ENCODE measurements around the gene TCF4.

Gene TCF4

DNA sequence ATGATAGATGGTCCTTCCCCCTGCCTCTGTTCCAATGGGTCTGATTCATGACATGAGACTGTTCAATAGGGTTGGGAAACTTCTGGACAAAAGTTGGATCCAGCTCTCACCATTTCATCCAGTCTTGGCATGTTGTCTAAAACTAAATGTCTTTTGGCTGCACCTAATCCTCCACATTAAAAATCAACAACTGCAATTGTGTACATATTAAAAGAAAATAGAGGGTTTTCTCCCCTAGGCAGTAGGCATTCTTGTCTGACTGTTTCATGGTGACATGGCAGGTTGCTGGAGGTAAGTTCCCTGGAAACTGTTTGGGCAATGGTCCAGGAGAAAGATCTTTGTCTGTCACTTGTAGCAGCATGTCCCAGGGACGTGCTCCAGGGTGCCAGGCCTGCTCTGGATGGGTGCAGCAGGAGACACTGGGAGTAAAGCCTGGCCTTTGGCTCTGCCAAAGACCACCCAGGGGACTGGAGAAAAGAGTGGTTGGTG, 135.8 kb downstream of the TCF4 start (continued):
- TF ChIP-seq ZBTB11 (tag by site-specific recombination; conservative IDR thresholded peaks at IDR 0.05; ENCODE audit: low read depth) (no peak), ZNF155 (tag by site-specific recombination; IDR thresholded peaks at IDR 0.05) (no peak), ZIC2 (tag by site-specific recombination; IDR thresholded peaks at IDR 0.05) (peak; percentile 53; the same call in 1 of the 2 replicates), KLF16 (tag by site-specific recombination; IDR thresholded peaks at IDR 0.05) (no peak), BCL11B (tag by site-specific recombination; IDR thresholded peaks at IDR 0.05; ENCODE audit: low read depth) (no peak), ZNF2 (tag by site-specific recombination; IDR thresholded peaks at IDR 0.05) (no peak), GLIS1 (tag by site-specific recombination; IDR thresholded peaks at IDR 0.05) (0 out of 2 replicates have a peak, but pooled peaks have one; percentile 11), GLIS2 (tag by site-specific recombination; IDR thresholded peaks at IDR 0.05) (no peak), PRDM4 (tag by site-specific recombination; IDR thresholded peaks at IDR 0.05) (peak; percentile 46), ZNF544 (tag by site-specific recombination; IDR thresholded peaks at IDR 0.05) (no peak)

DNA sequence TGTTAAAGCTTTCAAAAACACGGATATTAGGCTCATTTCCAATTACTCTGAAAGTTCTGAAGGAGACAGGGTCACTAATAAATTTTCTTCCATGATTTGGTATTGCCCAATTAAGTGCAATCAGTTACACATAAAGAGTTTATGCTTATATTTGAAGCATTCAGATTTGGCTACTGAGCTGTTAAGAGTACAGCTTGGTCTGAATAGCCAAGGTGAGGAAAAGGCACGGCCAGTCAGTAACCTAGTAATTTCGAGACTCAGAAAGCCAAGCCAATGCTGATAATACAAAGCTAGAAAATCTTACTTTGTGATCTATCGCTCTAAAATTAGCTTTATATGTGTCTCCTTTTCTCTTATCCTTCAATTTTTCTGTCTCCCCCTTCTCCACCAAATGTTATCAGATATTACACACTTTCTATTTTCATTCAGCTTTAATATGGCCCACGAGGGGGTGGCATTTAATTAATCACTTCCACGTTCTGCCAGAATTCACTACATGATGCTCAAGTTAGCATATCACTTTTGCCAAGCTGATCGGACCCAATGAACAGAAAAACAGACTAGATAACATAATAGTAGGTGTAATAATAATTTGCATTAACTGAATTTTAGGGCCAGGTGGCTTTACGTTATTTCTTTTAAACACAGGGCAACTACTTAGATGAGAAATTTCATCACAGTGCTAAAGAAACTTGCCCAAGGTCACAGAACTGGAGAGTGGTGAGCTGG, 138.4 kb downstream of the TCF4 start:
- POLR2A ChIA-PET: no interaction called here
- CTCF ChIA-PET: interaction anchor here (0.6 to 1.4 kb wide), 4 partner anchors 34 to 332 kb away, joined by 3 to 5 read pairs (median 3); no protein-coding TSS in a partner anchor
- no peaks in the 10 kb centered on the region for H3K36me3 ChIP-seq (ENCODE audit: control insufficient read depth in 2 of 2, insufficient read depth in 1 of 2, low read length in 2 of 2)

More for the DNA sequence above, 138.4 kb downstream of the TCF4 start:
- no peaks in the 10 kb centered on the region for H3K4me1 ChIP-seq (ENCODE audit: control insufficient read depth, insufficient read depth, low read length)
- H3K4me3 ChIP-seq (ENCODE audit: low read depth, low read length): no peak overlapping the region
- no peaks in the 10 kb centered on the region for H3K9me3 ChIP-seq (ENCODE audit: control insufficient read depth, insufficient read depth, low read depth, low read length)
- no peak overlapping the region for H3K27ac ChIP-seq (ENCODE audit: extremely low read depth, low read depth, low read length)
- TF ChIP-seq GLIS1 (tag by site-specific recombination; IDR thresholded peaks at IDR 0.05) (no peak), ZNF19 (tag by site-specific recombination; IDR thresholded peaks at IDR 0.05; ENCODE audit: low read depth) (no peak), ZNF133 (tag by site-specific recombination; IDR thresholded peaks at IDR 0.05) (no peak), ZFHX2 (tag by site-specific recombination; conservative IDR thresholded peaks at IDR 0.05) (no peak), REPIN1 (tag by site-specific recombination; IDR thresholded peaks at IDR 0.05; ENCODE audit: low read depth) (no peak), SETDB1 (IDR thresholded peaks at IDR 0.05; ENCODE audit: insufficient read length, low read length) (no peak), ZNF138 (tag by site-specific recombination; IDR thresholded peaks at IDR 0.05; ENCODE audit: borderline replicate concordance) (no peak), ZNF76 (tag by site-specific recombination; IDR thresholded peaks at IDR 0.05; ENCODE audit: borderline replicate concordance, low read depth) (no peak), ZNF549 (tag by site-specific recombination; IDR thresholded peaks at IDR 0.05) (no peak), ZFP41 (tag by site-specific recombination; IDR thresholded peaks at IDR 0.05; ENCODE audit: borderline replicate concordance) (no peak), ZNF404 (tag by site-specific recombination; IDR thresholded peaks at IDR 0.05) (no peak), ZNF175 (tag by site-specific recombination; IDR thresholded peaks at IDR 0.05) (no peak), ZNF140 (tag by site-specific recombination; IDR thresholded peaks at IDR 0.05) (no peak)
- TF ChIP-seq, protein P1, sequence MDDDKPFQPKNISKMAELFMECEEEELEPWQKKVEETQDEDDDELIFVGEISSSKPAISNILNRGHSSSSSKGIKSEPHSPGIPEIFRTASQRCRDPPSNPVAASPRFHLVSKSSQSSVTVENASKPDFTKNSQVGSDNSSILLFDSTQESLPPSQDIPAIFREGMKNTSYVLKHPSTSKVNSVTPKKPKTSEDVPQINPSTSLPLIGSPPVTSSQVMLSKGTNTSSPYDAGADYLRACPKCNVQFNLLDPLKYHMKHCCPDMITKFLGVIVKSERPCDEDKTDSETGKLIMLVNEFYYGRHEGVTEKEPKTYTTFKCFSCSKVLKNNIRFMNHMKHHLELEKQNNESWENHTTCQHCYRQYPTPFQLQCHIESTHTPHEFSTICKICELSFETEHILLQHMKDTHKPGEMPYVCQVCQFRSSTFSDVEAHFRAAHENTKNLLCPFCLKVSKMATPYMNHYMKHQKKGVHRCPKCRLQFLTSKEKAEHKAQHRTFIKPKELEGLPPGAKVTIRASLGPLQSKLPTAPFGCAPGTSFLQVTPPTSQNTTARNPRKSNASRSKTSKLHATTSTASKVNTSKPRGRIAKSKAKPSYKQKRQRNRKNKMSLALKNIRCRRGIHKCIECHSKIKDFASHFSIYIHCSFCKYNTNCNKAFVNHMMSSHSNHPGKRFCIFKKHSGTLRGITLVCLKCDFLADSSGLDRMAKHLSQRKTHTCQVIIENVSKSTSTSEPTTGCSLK (tag by site-specific recombination; IDR thresholded peaks at IDR 0.05): no peak
